Measurements from ENCODE around the gene KRI1.

The KRI1 gene

DNA sequence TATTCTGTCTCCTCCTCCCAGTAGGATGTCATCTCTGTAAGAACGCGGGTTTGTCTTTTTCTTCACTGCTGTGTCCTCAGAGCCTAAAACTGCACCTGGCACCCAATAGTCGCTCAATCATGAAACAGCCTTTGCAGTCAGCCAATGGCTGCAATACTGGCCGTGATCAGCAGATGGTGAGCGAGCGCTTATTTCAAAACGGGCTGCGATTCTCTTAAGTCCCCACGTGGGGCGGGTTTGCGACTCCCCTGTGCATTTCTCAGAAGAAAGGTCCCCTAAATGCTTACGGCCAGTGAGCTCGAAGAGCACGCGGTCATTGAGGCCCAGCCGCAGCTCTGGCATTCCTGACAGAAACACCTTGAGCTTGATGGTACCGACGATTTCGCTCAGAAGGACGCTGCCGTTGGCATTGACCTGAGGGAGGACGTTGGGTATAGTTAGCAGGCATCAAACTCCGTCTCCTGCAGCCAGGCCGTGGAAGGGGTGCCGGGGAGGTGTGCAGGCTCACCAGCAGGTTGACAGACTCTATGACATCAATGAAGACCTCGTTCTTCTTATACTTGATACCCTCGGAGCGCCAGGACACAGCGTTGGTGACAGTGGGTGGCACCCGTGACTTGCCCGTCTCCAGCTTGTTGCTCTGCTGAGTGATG, 15.3 kb upstream of the KRI1 start:
- H3K36me3 ChIP-seq (ENCODE audit: control insufficient read depth in 1 of 2, insufficient read depth in 2 of 2, low read length in 2 of 2): peaks cover 46 to 50% of the 10 kb centered on the region in 2 experiments
- H3K4me2 ChIP-seq (ENCODE audit: low read length): no peak overlapping the region
- peak; percentile 92 to 97 for DNase-seq
- no peak overlapping the region for H2BK12ac ChIP-seq (ENCODE audit: low read length)
- H3K27me3 ChIP-seq (ENCODE audit: insufficient read depth, low read length): no peaks in the 10 kb centered on the region
- no peak overlapping the region for H3K27ac ChIP-seq (ENCODE audit: low read depth, low read length)
- H3K14ac ChIP-seq (ENCODE audit: low read length): no peak overlapping the region
- H2BK5ac ChIP-seq (ENCODE audit: low read depth, low read length, poor library complexity): no peak overlapping the region
- no CpG with 5 or more reads among the region's 31 CpGs for WGBS (ENCODE audit: extremely low coverage, insufficient coverage, insufficient read length)
- no peak overlapping the region for H3K4ac ChIP-seq (ENCODE audit: low read depth, low read length)
- no peak overlapping the region for H2AFZ ChIP-seq (ENCODE audit: insufficient read depth, low read length, poor library complexity)
- H4K12ac ChIP-seq (ENCODE audit: low read depth, low read length): no peak overlapping the region
- H3K79me2 ChIP-seq (ENCODE audit: control insufficient read depth, insufficient read depth, low read length, poor library complexity): no peaks in the 10 kb centered on the region
- no peak overlapping the region for H3K9ac ChIP-seq (ENCODE audit: low read length)
- H3K4me3 ChIP-seq (ENCODE audit: low read depth, low read length): no peak overlapping the region
- H2BK120ac ChIP-seq (ENCODE audit: insufficient read depth, low read length, poor library complexity): no peak overlapping the region
- H4K91ac ChIP-seq (ENCODE audit: low read depth, low read length): no peak overlapping the region
- peaks cover 0 to 5% of the 10 kb centered on the region in 2 experiments for H3K4me1 ChIP-seq (ENCODE audit: control insufficient read depth in 1 of 2, insufficient read depth in 2 of 2, low read length in 2 of 2)
- peaks cover 3% of the 10 kb centered on the region for H3K9me3 ChIP-seq (ENCODE audit: insufficient read depth, low read depth, low read length)
- no peaks in the 10 kb centered on the region for H3K79me1 ChIP-seq (ENCODE audit: low read length)
- no peak overlapping the region for H3K18ac ChIP-seq (ENCODE audit: low read length)
- H3K23ac ChIP-seq (ENCODE audit: low read length): no peak overlapping the region
- H2AK5ac ChIP-seq (ENCODE audit: low read length): peak overlapping the region; percentile 20
- H4K8ac ChIP-seq (ENCODE audit: low read depth, low read length): no peak overlapping the region

DNA sequence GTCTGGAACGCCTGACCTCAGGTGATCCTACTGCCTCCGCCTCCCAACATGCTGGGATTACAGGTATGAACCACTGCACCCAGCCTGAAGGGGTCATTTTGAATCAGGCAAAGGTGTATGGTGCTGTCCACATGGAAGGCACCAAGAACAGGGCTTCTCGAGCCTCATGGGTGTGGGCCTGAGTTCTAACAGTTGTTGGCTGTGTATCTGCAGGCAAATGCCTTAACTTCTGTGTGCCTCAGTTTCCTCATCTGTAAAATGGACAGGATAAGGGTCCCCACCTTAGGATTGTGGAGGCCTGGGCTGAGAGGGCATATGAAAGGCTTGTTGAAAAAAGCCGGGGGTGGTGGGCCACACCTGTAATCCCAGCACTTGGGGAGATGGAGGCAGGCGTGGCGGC, 12.1 kb upstream of the KRI1 start:
- Histone ChIP-seq H3K4me3 (ENCODE audit: low read depth, low read length) (no peak overlapping the region), H3K23ac (ENCODE audit: low read length) (no peak overlapping the region), H3K79me1 (ENCODE audit: low read length) (no peaks in the 10 kb centered on the region), H3K4me1 (ENCODE audit: control insufficient read depth in 1 of 2, insufficient read depth in 2 of 2, low read length in 2 of 2) (peaks cover 0 to 5% of the 10 kb centered on the region in 2 experiments), H3K9me3 (ENCODE audit: insufficient read depth, low read depth, low read length) (peaks cover 2% of the 10 kb centered on the region), H4K91ac (ENCODE audit: low read depth, low read length) (no peak overlapping the region), H2AFZ (ENCODE audit: insufficient read depth, low read length, poor library complexity) (no peak overlapping the region), H2BK12ac (ENCODE audit: low read length) (no peak overlapping the region), H3K4me2 (ENCODE audit: low read length) (no peak overlapping the region), H3K27ac (ENCODE audit: low read depth, low read length) (no peak overlapping the region), H3K9ac (ENCODE audit: low read length) (no peak overlapping the region), H3K18ac (ENCODE audit: low read length) (no peak overlapping the region), H4K12ac (ENCODE audit: low read depth, low read length) (no peak overlapping the region), H2AK5ac (ENCODE audit: low read length) (no peak overlapping the region), H3K36me3 (ENCODE audit: control insufficient read depth in 1 of 2, insufficient read depth in 2 of 2, low read length in 2 of 2) (peaks cover 49 to 53% of the 10 kb centered on the region in 2 experiments), H4K8ac (ENCODE audit: low read depth, low read length) (no peak overlapping the region), H3K4ac (ENCODE audit: low read depth, low read length) (no peak overlapping the region), H3K79me2 (ENCODE audit: control insufficient read depth, insufficient read depth, low read length, poor library complexity) (no peaks in the 10 kb centered on the region), H3K27me3 (ENCODE audit: insufficient read depth, low read length) (no peaks in the 10 kb centered on the region), H2BK120ac (ENCODE audit: insufficient read depth, low read length, poor library complexity) (no peak overlapping the region), H3K14ac (ENCODE audit: low read length) (no peak overlapping the region), H2BK5ac (ENCODE audit: low read depth, low read length, poor library complexity) (no peak overlapping the region)
- no peak for DNase-seq
- WGBS (ENCODE audit: extremely low coverage, insufficient coverage, insufficient read length): no CpG with 5 or more reads among the region's 6 CpGs

DNA sequence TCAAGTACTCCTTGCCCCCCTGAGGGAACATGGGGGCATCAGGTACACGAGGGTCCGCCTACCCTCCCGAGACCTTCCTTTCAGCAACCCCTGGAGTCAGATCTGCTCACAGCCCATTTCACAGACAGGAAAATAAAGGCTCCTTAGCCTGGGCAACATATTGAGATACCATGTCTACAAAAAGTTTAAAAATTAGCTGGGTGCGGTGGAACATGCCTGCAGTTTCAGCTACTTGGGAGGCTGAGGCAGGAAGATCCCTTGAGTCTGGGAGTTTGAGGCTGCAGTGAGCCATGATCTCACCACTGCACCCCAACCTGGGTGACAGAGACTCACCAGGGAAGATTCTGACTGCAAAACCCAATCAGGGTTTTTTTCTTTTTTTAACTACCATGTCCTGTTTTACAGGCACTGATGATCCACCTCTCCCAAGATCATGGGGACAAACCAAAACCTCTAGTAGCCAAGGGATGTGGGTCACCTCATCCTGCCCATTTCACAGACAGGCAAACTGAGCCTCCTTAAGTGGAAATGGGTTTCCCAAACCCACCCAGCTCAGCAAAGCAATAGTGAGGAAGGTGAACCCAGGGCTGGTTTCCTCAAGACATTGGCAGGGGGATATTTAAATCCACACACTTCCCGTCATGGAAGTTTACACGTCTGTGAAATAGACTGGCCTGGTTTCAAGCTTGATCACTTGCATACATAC, 9.4 kb upstream of the KRI1 start:
- Histone ChIP-seq H3K27me3 (ENCODE audit: insufficient read depth, low read length) (no peaks in the 10 kb centered on the region), H3K4me1 (ENCODE audit: control insufficient read depth in 1 of 2, insufficient read depth in 2 of 2, low read length in 2 of 2) (peaks cover 0 to 2% of the 10 kb centered on the region in 2 experiments), H3K4me2 (ENCODE audit: low read length) (no peak overlapping the region), H3K23ac (ENCODE audit: low read length) (no peak overlapping the region), H3K18ac (ENCODE audit: low read length) (no peak overlapping the region), H2AK5ac (ENCODE audit: low read length) (no peak overlapping the region), H4K8ac (ENCODE audit: low read depth, low read length) (no peak overlapping the region), H4K91ac (ENCODE audit: low read depth, low read length) (no peak overlapping the region), H2BK5ac (ENCODE audit: low read depth, low read length, poor library complexity) (no peak overlapping the region), H3K4ac (ENCODE audit: low read depth, low read length) (no peak overlapping the region), H3K9ac (ENCODE audit: low read length) (no peak overlapping the region), H2BK120ac (ENCODE audit: insufficient read depth, low read length, poor library complexity) (no peak overlapping the region), H4K12ac (ENCODE audit: low read depth, low read length) (no peak overlapping the region), H2BK12ac (ENCODE audit: low read length) (no peak overlapping the region), H3K9me3 (ENCODE audit: insufficient read depth, low read depth, low read length) (peaks cover 2% of the 10 kb centered on the region), H3K27ac (ENCODE audit: low read depth, low read length) (no peak overlapping the region), H3K79me2 (ENCODE audit: control insufficient read depth, insufficient read depth, low read length, poor library complexity) (no peaks in the 10 kb centered on the region), H2AFZ (ENCODE audit: insufficient read depth, low read length, poor library complexity) (no peak overlapping the region), H3K79me1 (ENCODE audit: low read length) (no peaks in the 10 kb centered on the region), H3K36me3 (ENCODE audit: control insufficient read depth in 1 of 2, insufficient read depth in 2 of 2, low read length in 2 of 2) (peaks cover 33 to 35% of the 10 kb centered on the region in 2 experiments), H3K14ac (ENCODE audit: low read length) (no peak overlapping the region), H3K4me3 (ENCODE audit: low read depth, low read length) (no peak overlapping the region)
- WGBS (ENCODE audit: extremely low coverage, insufficient coverage, insufficient read length): no CpG with 5 or more reads among the region's 6 CpGs
- no peak for DNase-seq

DNA sequence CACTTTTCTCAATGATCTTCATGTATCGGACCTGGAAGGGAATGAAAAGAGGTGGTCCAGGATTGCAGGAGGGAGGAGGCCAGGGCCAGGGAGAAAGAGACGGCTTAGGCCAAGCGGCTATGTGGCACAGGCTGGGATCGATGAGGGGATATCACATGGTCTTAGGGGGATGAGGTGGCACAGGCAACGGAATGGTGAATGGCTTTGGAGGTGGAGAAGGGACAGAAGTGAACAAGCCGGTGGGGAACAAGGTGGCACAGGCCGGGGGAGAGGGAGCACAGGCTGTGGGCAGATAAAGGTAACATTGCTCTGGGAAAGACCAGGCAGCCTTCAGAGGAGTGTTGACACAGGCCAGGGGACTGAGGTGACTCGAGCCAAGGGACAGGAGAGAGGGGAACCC, 8.7 kb upstream of the KRI1 start:
- Histone ChIP-seq H4K8ac (ENCODE audit: low read depth, low read length) (no peak overlapping the region), H4K91ac (ENCODE audit: low read depth, low read length) (no peak overlapping the region), H3K79me1 (ENCODE audit: low read length) (no peaks in the 10 kb centered on the region), H3K79me2 (ENCODE audit: control insufficient read depth, insufficient read depth, low read length, poor library complexity) (no peaks in the 10 kb centered on the region), H3K9ac (ENCODE audit: low read length) (no peak overlapping the region), H3K27ac (ENCODE audit: low read depth, low read length) (no peak overlapping the region), H3K27me3 (ENCODE audit: insufficient read depth, low read length) (no peaks in the 10 kb centered on the region), H2BK120ac (ENCODE audit: insufficient read depth, low read length, poor library complexity) (no peak overlapping the region), H3K4me1 (ENCODE audit: control insufficient read depth in 1 of 2, insufficient read depth in 2 of 2, low read length in 2 of 2) (peaks cover under 1 to 5% of the 10 kb centered on the region in 2 experiments), H2BK5ac (ENCODE audit: low read depth, low read length, poor library complexity) (no peak overlapping the region), H3K23ac (ENCODE audit: low read length) (no peak overlapping the region), H3K9me3 (ENCODE audit: insufficient read depth, low read depth, low read length) (peaks cover 2% of the 10 kb centered on the region), H2AK5ac (ENCODE audit: low read length) (no peak overlapping the region), H2AFZ (ENCODE audit: insufficient read depth, low read length, poor library complexity) (no peak overlapping the region), H3K36me3 (ENCODE audit: control insufficient read depth in 1 of 2, insufficient read depth in 2 of 2, low read length in 2 of 2) (peaks cover 29 to 31% of the 10 kb centered on the region in 2 experiments), H3K4me3 (ENCODE audit: low read depth, low read length) (no peak overlapping the region), H3K4ac (ENCODE audit: low read depth, low read length) (no peak overlapping the region), H3K14ac (ENCODE audit: low read length) (no peak overlapping the region), H4K12ac (ENCODE audit: low read depth, low read length) (no peak overlapping the region), H2BK12ac (ENCODE audit: low read length) (no peak overlapping the region), H3K18ac (ENCODE audit: low read length) (no peak overlapping the region), H3K4me2 (ENCODE audit: low read length) (no peak overlapping the region)
- DNase-seq: no peak
- no CpG with 5 or more reads among the region's 8 CpGs for whole genome bisulfite sequencing (ENCODE audit: extremely low coverage, insufficient coverage, insufficient read length)

Data from trophoblast cell (in vitro differentiated cells and primary cell).